ENCODE measurements around the gene IFT25.

GRCh38 chr1:53966794-53967193 lies 21.3 kb upstream of the IFT25 start:
- no peak for TF ChIP-seq CTCF (IDR thresholded peaks at IDR 0.05)
- TF ChIP-seq POLR2A (IDR thresholded peaks at IDR 0.05) = no peak
